ENCODE results near the gene NFX1.
"Not testable (repeated sequence)": the region's sequence is repeated elsewhere in the genome, so short reads cannot be mapped to it uniquely, and the experiment has no call there.

Gene NFX1

DNA sequence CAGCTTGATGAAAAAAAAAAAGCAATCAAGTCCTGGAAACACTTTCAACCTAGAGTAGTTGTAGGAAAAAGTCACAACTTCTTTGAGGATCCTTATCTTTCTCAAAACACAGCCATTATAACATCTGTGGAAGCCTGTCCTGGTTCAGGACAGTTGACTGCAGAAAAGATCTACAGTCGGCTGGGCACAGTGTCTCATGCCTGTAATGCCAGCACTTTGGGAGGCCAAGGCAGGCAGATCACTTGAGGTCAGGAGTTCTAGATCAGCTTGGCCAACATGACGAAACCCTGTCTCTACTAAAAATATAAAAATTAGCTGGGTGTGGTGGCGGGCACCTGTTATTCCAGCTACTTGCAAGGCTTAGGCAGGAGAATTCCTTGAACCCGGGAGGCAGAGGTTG is 74.5 kb downstream of the NFX1 start:
- not testable (repeated sequence) for DNase-seq (ENCODE audit: low read depth)

DNA sequence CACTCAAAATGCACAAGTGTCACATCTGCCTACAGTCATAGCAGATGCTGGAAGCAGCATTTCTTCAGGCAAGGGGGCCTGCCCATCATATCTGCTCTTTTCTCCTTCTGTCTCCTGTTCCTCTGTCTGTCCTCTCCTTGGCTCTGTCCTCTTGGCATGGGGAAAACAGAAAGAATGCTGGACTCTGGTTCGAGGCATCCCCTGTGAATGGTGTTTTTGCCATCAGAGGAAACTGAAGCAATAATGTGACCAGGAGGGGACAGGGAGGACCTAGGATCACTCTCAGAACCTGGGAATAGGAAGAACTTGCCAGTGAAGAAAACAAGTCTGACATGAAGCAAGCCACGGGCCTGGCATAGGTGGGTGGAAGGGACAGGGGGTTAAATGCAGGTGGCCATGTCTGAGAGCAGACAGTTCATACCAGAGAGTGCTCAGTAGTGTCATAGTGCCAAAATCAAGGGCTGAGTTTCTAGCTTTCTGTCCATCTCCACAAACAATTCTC is 76.7 kb downstream of the NFX1 start:
- no peak for DNase-seq (ENCODE audit: low read depth)

DNA sequence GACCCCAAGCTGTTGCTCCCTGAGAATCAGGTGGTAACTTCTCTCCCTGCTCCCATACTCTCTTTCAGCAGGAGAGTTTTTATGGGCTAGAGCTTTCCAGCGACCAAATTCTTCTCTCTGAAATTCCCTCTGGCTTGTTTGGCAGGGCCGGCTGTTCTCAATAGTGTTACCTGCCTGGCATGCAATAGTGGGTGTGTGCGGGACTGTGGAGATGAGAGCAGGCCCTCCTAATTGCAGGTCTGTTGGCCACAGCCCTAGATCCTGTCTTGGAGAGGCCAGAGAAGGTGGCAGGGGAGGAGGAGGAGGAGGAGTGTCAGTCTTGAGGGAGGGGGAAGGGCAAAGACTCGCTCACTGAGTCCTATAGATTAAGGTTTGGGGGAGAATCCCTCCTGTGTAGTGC is 82.6 kb downstream of the NFX1 start:
- no peak for DNase-seq (ENCODE audit: low read depth)

DNA sequence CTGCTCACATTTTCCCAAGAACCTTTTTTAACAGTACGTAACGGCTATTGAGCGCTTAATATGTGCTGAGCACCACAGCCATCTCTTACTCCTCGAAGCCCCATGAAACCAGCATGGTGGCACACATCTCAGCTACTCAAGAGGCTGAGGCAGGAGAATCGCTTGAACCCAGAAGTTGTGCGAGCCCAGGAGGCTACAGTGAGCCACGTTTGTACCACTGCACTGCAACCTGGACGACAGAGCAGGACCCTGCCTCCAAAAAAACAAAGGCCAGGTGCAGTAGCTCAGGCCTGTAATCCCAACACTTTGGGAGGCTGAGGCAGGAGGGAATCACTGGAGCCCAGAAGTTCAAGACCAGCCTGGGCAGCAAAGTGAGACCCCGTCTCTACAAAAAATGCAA is 83.9 kb downstream of the NFX1 start:
- DNase-seq (ENCODE audit: low read depth), result no peak

DNA sequence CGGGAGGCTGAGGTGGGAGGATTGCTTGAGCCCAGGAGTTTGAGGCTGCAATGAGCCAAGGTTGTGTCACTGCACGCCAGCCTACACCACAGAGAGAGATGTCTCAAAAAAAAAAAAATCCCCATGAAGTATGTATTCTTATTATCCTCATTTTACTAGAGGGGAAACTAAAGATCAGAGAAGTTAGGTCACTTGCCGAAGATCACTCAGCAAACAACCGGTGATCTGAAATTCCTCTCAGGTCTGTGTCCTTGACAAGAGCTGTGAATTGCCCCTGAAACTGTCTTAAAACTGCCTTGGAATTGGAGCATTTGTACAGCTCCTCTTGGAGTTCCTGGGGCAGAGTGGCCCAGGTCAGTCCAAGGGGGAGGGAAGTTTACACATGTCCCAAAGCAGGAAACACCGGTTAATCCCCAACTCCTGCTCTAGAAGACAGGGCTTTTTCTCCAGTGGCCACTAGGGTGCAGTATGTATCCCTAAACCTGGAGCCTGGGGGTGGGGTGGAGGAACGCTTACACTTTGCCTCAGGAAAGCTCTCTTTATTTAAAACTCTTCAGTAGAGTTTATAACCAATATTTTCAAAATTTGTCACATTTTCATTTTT is 84.4 kb downstream of the NFX1 start:
- DNase-seq (ENCODE audit: low read depth), result peak; percentile 53

DNA sequence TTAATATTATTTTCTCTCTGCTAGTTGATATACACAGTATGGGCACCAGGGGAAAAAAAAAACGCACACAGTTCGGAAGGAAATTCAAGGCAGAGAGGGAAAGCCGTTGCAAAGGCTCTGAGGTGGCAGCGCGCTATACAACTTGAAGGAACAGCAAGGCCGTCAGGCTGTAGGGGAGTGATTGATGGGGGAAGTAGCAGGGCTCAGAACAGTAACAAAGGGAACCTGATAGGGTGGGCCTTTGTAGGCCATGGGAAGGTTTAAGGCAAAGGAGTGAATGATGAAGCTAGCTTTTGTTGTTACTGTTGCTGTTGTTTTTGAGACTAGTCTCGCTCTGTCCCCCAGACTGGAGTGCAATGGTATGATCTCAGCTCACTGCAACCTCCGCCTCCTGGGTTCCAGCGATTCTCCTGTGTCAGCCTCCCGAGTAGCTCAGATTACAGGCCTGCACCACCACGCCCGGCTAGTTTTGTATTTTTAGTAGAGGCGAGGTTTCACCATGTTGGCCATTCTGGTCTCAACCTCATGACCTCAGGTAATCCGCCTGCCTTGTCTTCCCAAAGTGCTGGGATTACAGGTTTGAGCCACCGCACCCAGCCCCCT is 85.0 kb downstream of the NFX1 start:
- DNase-seq (ENCODE audit: low read depth), result peak; percentile 33

DNA sequence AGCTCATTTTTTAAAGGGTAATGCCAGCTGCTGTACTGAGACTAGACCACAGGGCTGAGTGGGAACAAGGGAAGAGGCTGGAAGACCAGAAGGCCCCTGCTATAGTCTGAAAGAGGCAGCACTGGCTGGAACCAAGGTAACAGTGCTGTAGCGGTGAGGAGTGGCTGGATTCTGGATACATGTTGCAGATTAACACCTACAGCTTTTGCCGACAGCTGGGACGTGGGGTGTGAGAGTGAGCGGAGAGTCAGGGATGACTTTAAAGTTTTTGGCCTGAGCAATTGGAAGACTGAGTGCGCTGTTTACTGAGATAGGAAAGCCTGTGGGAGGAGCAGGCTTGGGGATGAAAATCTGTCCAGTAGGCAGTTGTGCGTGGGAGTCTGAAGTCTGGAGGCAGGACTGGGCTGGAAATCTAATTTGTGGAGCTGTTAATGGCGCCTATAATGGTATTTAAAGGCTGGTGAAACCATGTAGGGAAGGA is 85.6 kb downstream of the NFX1 start:
- no peak for DNase-seq (ENCODE audit: low read depth)

DNA sequence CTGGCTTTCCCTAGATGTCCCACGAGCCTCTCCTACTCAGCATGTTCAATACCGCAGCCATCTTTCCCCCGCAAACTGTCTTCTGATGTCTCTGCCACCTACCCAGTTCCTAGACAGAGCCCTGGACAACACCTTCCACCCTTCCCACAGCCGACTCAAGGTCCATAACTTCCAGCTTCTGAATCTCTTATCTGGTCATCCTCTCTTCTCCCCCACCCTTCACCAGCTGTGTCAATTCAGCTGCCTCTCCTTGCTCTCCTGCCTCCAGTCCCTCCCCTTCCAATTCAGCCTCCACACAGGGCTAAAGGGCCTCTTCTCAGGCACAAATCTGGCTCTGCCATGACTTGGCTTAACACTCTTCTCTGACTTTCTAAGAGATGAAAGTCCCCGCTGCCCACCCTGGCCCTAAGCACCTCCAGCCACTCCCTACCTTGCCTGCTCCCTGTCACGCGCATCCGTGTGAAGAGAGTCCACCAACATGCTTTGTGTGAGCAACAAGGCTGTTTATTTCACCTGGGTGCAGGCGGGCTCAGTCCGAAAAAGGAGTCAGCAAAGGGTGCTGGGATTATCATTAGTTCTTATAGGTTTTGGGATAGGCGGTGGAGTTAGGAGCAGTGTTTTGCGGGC is 86.9 kb downstream of the NFX1 start:
- no peak for DNase-seq (ENCODE audit: low read depth)

DNA sequence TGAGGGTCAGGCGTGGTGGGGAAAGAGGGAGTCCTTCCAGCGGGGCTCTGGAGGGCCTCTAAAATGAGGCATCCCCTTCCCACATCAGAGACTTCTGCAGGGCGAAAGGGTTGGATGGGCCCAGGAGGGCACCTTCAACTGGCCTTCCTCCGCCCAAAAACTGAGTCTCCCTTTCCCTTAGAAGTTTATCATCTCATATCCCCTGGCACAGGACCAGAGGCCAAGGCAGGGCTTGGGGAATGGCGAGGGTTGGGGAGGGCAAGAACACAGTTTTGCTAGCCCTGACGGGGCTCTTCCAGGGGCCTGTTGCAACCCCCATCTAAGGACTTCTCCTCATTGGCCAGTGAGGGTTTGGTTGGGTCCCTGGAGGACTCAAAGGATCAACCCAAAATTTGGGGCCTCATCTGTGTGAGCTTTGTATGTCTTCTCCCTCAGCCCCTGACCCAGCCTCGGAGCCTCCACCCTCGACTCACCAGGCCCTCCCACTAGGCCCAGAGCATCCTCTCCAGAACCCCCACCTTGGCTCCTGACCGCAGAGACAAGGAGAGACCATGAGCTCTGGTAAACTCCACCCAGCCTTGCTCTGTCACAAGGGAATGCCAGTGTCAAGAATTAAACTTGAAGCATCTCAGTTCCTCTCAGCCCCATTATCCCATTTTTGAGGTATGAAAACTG is 87.9 kb downstream of the NFX1 start:
- no peak for DNase-seq (ENCODE audit: low read depth)

DNA sequence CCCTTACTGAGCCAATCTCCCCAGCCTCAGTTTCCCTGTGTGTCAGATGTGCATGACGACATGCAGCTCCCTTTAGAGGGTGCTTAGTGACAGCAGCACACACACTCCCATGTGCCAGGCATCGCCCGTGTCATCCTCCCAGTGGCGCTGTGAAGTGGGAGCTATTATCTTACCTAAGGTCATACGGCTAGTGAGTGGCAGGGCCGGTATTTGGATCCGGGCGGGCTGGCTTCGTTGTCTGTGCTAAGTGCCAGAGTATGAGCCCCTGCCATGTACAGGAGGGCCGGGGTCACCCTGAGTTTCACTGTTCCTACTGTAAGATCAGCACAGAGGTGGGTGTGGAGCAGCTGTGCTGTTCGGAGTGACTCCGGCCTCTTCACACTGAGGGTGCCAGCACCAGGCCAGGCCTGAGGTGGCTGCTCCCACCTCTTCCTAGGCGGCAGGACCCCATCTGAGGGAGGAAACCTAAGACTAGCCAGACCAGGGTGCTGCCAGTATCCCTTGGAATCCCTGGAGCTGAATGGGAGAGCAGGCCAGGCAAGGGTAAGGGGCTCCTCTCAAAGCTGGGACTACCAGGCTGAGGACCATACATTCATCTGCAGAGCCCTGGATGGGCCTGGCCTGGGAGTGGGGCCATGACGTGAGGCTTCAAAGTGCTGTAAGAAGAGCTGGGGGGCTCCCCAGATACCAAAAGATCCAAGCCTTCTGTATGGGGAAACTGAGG is 89.5 kb downstream of the NFX1 start:
- DNase-seq (ENCODE audit: low read depth), result no peak

DNA sequence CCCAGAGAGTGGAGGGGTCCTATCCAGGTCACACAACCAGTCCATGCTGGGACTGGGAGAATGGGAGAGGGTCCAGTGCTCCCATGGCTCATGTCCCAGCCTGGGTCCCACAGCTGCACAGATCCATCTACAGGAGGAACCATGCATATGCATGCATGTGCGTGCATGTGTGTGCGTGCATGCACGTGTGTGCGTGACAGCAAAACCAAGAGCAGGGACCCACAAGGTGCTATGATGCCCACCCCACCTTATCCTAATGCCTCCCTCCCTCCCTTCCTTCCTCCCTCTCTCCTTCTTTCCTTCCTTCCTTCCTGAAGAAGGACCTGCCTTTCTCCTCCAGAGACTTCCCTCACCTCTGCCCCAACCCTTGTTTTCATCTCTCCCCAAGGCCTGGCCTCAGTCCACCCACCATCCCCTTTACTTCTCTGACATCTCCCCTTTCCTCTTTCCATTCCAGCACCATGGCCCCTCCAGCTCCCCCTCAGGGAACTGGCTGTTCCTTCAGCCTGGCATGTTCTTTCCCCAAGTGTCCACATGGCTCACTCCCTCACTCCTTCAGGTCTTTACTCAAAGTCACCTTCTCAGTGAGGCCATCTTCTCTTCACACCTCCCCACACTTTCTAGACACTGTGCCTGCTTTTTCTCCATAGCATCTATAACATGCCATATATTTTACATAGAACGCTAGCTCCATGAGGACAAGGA is 90.2 kb downstream of the NFX1 start:
- DNase-seq (ENCODE audit: low read depth), result no peak

DNA sequence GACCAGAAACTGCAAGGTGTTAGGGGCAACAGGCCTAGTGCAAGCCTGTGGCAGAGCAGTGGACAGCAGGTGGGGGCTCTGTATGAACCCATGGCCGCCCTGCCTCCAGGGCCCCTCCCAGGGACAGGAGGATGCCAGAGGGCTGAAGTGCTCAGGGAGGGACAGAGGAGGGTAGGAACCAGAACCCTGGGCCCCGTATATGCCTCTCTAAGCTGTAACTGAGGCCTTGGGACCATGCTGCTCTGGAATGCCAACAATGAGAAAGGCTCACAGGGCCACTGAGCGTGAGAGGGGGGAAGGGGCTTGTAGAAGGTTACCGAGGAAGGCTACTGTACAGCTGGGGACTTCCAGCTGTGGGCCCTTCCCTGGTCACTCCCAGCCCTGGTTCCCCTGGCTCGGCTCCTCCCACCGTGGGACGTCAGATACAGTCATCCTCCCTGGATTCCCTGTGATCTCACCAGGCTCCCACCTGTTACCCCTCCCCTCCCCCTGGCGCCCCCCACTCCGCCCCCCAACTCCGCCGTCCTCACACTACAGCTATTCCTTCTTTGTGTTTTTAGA is 91.0 kb downstream of the NFX1 start:
- no peak for DNase-seq (ENCODE audit: low read depth)

DNA sequence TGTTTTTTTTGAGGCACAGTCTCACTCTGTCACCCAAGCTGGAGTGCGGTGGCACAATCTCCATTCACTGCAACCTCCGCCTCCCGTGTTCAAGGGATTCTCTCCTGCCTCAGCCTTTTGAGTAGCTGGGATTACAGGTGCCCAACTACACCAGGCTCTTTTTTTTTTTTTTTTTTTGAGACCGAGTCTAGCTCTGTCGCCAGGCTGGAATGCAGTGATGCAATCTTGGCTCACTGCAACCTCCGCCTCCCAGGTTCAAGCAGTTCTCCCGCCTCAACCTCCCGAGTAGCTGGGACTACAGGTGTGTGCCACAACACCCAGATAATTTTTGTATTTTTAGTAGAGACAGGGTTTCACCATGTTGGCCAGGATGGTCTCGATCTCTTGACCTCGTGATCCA is 92.1 kb downstream of the NFX1 start:
- DNase-seq (ENCODE audit: low read depth), result not testable (repeated sequence)

DNA sequence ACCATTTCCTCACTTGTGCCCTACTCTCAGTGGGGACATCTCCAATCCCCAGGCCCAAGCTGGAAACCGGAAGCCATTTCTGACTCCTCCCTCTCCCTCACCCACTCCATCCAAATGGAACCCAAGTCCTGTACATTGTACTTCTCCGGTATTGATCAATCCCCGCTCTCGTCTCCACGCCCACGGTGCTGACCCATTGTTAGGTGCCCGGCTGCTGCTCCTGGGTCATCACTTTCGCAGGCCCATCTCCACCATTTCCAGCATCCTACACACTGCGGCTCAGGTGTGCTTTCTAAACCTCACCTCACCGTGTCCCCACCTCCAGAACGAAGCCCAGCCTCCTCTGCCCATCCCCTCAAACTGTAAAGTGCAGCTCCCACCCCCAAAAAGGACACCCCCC is 93.1 kb downstream of the NFX1 start:
- DNase-seq (ENCODE audit: low read depth), result not testable (repeated sequence)

DNA sequence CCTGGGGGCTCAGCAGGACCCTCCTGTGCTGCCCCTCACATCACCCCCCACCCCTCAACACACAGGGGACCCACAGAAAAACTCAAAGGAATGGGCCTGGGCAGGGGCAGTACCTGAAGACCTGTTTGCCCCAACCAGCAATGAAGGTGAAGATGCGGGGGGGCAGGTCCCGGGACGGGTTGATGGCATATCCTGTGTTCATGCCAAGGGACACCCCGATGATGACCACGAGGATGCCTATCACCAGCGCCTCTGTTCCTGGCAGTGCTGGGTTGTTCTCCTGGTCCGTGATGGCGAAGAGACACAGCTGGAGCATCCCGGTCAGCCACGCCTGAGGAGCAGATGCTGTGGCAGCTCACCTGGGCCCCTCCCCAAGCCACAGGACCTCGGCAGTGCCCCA is 95.2 kb downstream of the NFX1 start:
- DNase-seq (ENCODE audit: low read depth), result not testable (repeated sequence)

DNA sequence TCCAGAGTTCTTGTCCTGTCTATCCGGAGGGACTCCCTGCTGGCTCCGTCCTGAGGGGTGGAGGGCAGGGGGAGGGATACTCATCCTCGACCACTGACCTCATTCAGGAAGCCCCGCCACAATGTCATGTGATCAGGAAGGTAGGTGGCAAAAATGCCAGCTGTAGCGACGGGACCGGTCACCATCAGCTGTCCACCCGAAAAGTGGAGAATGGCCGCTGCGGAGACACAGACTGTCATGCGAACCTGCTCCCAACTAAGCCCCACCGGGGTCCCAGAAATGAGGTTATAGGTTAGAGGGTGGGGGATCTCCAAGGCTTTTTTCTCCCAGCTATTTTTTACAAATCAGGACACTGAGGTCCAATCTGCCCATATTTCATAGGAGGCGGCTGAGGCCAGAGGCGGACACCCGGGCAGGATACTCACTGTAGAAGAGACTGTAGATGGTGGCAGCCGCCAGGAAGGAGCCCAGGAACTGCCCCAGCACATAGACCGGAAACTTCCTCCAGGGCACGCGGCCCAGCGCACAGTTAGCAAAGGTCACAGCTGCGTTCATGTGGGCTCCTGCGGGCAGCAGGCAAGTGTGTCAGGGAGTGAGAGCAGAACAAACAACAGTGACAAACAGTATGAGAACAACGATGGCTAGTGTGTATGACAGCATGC is 95.8 kb downstream of the NFX1 start:
- not testable (repeated sequence) for DNase-seq (ENCODE audit: low read depth)

DNA sequence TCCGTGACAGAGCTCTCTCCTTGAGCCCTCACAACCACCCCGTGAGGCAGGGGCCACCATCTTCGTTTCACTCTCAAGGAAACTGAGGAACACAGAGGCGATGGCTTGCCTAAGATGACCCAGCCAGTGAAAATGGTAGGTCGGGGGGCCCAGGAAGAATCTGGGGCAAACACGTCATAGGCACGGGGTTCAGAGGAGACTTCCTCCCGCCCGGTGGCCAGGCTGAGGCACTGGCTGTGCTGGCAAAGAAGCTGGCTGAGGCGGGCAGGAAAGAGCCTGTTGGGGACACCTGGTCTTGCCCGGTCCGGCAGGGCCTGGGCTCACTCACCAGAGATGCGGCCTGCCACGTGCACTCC is 96.3 kb downstream of the NFX1 start:
- not testable (repeated sequence) for DNase-seq (ENCODE audit: low read depth)

DNA sequence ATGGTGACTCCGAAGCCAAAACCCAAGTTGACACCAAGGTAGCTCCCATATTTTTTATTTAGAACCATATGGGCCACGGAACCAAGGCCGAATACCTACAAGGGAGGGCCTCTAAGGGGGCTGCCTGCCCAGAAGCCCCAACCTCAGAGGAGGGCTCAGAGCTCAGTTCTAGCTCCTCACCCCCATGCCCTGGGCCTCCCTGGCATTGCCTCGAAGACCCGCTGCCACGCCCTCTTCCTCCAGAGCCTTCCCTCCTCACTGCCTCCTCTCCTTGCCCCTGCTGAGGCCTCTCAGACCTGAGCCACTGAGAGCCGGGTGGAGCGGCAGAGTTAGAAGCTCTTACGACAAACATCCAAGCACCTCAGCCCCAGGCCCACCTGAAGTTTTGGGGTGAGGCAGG is 96.7 kb downstream of the NFX1 start:
- DNase-seq (ENCODE audit: low read depth), result not testable (repeated sequence)

DNA sequence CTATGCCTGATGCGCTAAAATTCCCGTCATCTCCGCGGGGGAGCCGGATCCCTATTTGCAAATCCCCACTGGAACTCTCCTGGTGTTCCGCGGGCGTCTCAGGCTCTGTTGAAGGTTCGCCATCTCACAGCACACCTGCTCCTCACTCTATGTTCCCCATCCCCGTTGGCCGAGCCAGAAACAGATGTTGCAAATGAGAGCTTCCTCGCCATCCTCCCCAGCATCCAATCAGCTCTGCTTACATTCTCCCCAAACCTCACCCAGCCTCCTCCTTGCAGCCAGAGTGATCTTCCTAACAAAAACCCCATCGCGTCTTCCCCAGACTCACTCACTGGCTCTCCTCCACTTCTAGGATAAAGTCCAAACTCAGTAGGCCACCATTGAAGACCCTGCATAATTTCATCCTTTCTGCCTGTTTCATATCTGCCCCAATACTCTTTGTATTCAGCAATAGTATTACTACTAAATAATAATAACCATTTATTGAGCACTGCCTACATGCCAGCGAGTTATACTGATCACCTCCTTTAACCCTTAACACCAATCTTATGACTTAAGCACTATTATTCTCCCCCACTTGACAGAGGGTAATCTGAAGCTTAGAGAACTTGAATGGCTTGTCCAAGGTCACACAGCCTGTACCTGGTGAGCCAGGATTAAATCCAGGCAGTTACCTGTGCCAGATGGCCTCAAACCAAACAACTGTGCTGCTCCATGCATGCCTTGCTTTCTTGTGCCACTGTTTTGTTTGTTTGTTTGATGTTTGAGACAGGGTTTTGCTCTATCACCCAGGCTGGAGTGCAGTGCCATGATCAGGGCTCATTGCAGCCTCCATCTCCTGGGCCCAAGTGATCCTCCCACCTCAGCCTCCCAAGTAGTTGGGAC is 98.0 kb downstream of the NFX1 start:
- no peak for DNase-seq (ENCODE audit: low read depth)

Data from CMK (cell line).